ENCODE results near the gene YBX2. TPM values are rescaled to one million over a fixed set of nuclear protein-coding genes. Genes with fewer than 3 reads are reported as not detected.

Gene YBX2
- total RNA-seq, 1 donor from 2014 or later: 0.35 TPM

- H3K4me3 ChIP-seq (ENCODE audit: low read depth, low read length): peak within 1 kb of the TSS; percentile 54
- DNase-seq (ENCODE audit: low read depth): no peak
- TF ChIP-seq CTCF (conservative IDR thresholded peaks at IDR 0.05; ENCODE audit: low read depth, low read length): no peak
These were observed 13.1 kb downstream of the YBX2 start, which contains the start of gene SLC2A4 for GRCh38 chr17:7281074-7281952. Gene SLC2A4 (plus strand): TSS chr17:7281718. CDS start chr17:7281935, 217 bp downstream.

GRCh38 chr17:7280519-7281073, 13.8 kb downstream of the YBX2 start:
- peak overlapping the region; percentile 54 for H3K4me3 ChIP-seq (ENCODE audit: low read depth, low read length)
- DNase-seq (ENCODE audit: low read depth): no peak
- TF ChIP-seq CTCF (conservative IDR thresholded peaks at IDR 0.05; ENCODE audit: low read depth, low read length): peak; percentile 94

- no peak for DNase-seq (ENCODE audit: low read depth)
- no peak for TF ChIP-seq CTCF (conservative IDR thresholded peaks at IDR 0.05; ENCODE audit: low read depth, low read length)
- no peak overlapping the region for H3K4me3 ChIP-seq (ENCODE audit: low read depth, low read length)
These were observed 15.0 kb downstream of the YBX2 start for GRCh38 chr17:7279448-7279847.

GRCh38 chr17:7266784-7267183, 27.7 kb downstream of the YBX2 start:
- TF ChIP-seq CTCF (conservative IDR thresholded peaks at IDR 0.05; ENCODE audit: low read depth, low read length): no peak
- no peak overlapping the region for H3K4me3 ChIP-seq (ENCODE audit: low read depth, low read length)
- no peak for DNase-seq (ENCODE audit: low read depth)

GRCh38 chr17:7263801-7264078, 30.7 kb downstream of the YBX2 start:
- DNase-seq (ENCODE audit: low read depth): no peak
- no peak for TF ChIP-seq CTCF (conservative IDR thresholded peaks at IDR 0.05; ENCODE audit: low read depth, low read length)
- no peak overlapping the region for H3K4me3 ChIP-seq (ENCODE audit: low read depth, low read length)

GRCh38 chr17:7262935-7263800, 31.3 kb downstream of the YBX2 start:
- TF ChIP-seq CTCF (conservative IDR thresholded peaks at IDR 0.05; ENCODE audit: low read depth, low read length): no peak
- DNase-seq (ENCODE audit: low read depth): no peak
- H3K4me3 ChIP-seq (ENCODE audit: low read depth, low read length): peak overlapping the region; percentile 58
